Stimulated activated CD4-positive, alpha-beta T cell treated with anti-CD3 and anti-CD28 coated beads, Interleukin-4, amount 100 ng/mL, for 1 hour (primary cell): ENCODE results near the gene HSPA8.

Experiments
- DNase-seq: peaks from one replicate; pipeline ENCODE4 v3.0.0-alpha.2; 2020

HSPA8 gene

DNA sequence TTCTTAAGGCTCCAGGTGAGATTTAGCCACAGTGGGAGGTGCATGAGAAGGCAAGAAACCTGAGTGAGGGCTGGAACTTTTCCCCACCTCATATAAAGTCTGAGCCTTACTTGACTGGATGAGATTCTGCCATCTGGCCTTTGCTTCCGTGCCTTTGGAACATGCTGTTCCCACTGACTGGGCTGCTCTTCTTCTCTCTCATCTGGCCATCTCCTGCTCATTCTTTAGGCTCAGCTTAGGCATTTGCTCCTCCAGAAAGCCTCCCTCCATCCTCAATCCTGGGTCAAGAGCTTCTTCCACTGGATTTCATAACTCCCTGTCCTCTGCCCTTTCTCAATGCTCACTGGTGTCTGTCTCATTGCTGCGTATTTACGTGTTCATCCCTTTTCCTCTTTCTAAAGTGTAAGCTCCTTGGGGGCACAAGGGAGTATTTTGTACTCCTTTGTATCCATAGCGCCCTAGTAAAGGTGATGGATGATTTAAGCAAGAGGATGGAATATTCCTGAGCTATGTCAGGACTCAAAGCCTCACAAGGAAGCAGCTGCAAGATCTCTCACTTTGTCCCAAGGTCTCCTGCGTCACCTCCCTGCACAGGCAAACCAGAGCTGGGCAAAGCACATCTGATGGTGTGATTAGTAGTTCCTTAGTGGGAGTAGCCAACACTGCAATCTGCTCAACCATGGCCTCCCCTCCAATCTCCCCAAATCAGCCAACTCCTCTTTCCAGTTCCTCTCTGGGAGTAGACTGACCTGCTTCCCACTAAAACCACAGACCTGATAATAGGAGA is 15.3 kb downstream of the HSPA8 start:
- DNase-seq = no peak

DNA sequence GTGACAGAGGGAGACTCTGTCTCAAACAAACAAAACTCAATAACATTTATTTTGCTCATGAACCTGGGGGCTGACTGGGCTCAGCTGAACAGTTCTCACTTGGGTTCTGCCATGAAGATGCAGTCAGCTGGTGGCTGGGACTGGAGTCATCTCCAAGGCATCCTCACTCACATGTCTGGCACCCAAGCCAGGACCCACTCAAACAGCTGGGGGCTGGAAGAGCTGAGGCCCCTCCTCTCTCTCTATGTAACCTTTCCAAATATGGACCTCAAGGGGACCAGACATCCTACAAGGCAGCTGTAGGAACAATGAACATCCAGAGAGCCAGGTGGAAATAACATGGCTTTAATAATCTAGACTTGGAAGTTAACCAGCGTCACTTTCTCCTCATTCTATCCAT is 16.8 kb downstream of the HSPA8 start:
- DNase-seq = no peak

DNA sequence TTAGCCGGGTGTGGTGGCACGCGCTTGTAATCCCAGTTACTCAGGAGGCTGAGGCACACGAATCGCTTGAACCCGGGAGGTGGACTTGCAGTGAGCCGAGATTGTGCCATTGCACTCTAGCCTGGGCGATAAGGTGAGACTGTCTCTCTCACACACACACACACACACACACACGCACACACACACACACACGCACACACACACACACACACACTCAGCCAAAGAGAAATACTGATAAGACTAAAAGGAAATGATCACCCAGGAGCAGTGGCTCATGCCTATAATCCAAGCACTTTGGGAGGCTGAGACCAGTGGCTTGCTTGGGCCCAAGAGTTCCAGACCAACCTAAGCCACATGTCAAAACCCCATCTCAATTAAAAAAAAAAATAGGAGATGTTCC is 20.8 kb downstream of the HSPA8 start:
- no peak for DNase-seq

DNA sequence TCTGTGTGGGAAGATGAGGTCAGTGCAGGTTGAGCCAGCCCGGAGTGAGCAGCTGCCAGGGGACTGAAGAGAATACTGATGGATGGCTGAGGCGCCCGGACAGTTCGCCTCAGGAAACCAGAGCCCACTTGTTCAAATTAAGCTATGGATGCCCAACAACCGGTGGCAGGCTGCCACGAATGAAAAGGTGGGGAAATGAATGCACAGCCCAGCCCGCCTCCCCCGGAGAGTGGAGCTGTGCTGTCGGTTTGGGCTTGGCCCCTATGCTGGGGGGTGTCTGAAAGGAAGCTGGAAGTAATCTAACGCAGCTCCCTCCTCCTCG is 21.9 kb downstream of the HSPA8 start:
- DNase-seq = no peak

DNA sequence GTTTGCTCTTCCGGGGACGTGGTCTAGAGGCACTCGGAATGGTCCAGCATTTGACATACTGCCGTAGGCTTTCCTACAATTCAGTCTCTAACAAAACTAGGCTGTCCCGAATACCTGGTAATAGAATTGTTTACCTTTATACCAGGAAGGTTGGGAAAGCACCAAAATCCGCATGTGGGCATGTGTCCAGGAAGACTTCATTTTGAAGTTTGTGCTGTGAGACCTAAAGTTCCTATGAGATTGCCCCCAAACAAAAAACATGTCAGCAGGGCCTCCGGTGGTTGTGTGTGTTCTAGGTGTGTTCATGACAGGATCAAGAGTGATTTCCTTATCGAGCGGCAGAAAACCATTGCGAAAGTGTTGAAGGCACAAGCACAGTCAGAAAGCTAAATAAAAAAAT is 26.1 kb downstream of the HSPA8 start:
- DNase-seq = no peak

DNA sequence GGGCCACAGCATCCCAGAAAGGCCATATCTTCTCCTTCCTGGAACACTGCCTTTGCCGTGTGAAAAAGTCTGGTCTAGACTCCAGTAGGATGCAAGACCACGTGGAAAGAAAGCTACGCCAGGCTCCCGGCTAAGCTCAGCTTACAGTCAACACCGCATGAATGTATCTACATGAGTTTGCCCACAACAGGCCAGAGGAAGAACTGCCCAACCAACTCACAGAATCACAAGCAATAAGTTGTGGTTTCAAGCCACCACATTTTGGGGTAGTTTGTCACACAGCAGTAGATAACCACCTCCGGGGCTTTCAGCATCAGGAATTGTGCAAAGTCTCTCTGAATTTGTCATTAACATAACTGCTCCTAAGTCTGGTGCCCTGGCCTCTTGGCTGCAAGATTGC is 27.3 kb downstream of the HSPA8 start:
- DNase-seq = no peak

DNA sequence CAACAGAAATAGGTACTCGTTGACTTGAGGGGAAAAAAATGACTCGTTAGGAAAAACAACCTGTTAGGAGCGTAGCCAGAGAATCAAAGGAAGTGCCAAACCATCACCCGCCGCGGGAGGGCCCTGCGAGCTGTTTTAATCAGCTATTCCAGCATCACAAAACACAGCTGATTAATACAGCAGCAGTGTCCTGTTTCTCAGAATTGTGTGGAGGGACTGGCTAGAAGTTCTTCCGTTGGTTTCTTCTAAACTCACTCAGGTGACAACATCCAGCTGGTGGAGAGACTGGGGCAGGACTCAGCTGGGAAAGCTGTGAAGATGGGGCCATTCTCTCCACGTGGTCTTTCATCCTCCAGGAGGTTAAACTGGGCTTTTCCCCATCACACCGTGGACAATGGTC is 28.0 kb downstream of the HSPA8 start:
- no peak for DNase-seq

DNA sequence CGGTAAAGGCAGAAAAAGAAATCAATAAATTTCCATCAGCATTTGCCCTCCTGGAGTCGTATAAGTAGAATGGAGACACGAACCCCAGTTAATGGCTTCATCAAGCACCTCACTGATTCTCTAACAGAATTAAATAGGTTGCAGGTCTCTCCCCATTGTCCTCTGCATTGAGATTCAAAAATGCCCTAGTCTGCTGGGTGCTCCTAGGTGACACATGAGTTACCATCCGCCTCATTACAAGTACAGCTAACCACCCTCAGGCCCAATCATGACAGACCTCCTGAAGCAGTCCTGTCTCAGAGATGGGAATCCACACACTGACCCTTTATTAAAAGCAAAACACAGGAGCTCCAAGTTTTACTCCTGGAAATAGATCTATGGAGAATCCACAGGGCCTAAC is 31.4 kb downstream of the HSPA8 start:
- DNase-seq = no peak

DNA sequence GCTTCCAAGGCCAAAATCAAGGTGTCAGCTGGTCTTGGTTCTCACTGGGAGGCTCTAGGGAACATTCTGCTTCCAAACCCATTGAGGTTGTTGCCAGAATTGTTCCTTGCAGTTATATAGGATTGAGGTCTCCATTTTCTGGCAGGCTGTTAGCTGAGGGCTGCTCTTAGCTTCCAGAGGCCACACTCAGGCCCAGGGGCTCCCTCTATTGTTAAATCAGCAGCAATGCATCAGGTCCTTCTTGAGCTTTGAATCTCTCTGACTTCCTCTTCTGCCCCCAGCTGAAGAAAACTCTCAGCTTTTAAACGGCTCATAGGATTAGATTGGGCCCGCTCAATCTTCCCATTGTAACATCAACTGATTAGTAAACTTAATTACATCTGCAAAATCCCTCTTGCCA is 41.0 kb downstream of the HSPA8 start:
- DNase-seq = peak; percentile 15

DNA sequence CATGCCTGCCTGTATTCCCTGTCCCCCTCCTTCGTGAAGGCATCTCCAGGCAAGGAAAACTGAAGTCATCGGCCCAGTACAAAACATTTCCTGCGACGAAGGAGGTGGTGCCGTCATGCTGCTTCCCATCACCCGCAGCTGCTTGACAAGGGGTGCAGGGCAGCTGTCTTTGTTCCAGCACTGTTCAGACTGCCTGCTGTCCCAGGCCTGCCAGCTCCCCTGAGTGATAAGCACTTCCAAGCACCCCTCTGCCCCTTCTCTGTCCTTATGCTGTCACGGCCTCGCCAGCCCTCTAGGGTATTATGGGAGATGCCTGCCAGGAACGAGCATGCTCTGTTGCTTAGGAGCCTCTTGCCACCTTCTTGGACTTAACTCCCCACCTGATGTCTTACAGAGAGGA is 43.2 kb downstream of the HSPA8 start:
- no peak for DNase-seq

DNA sequence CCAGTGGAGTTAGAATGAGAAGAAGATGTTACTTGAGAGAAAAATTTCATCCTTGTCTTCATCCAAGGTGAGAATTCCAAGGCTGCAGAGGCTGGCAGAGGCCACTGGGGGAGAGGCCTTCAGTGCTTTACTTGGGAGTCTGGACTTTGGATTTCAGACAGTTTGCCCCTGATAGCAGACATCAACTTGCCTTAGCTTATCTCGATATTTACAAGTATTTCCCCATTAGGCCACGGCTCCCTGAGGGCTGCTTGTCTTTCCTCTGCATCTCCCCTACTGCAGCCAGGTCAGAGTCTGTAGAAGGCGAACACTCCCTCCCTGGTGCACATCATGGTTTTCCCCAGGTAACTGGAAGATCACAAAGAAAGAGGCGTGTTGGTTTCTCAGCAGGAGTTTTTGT is 50.4 kb downstream of the HSPA8 start:
- no peak for DNase-seq
